Right lobe of liver (tissue), 6 donors: ENCODE data around the gene BCAM. TPM values are rescaled to one million over a fixed set of nuclear protein-coding genes. Genes with fewer than 3 reads are reported as not detected.

Experiments
- ATAC-seq, 4 donors: fragments of 200-7000 bp; cut with Tn5 transposase; one replicate each; pipeline ENCODE4 v1.9.1; 2020; ENCODE audit warnings: mild to moderate bottlenecking in 4 of 4, moderate library complexity in 4 of 4
- DNase-seq, 3 donors: peaks; one replicate each; pipeline ENCODE4 v3.0.0-alpha.2; 2020
- H3K27ac ChIP-seq, 3 donors: fragments of 200-600 bp; one replicate each; pipeline ENCODE4 v1.8.0; 2022
- H3K27me3 ChIP-seq, 2 donors: fragments of 200-600 bp; one replicate each; pipeline ENCODE4 v1.8.0; 2022
- H3K36me3 ChIP-seq, 4 donors: fragments of 200-600 bp; sonication (generic) in 1 of 4; one replicate each; pipeline versions ENCODE4 v1.5.1 to v1.8.0; 2017 to 2022; ENCODE audit warnings: control low read depth in 1 of 4
- H3K4me1 ChIP-seq, 4 donors: fragments of 200-600 bp; sonication (generic) in 1 of 4; one replicate each; pipeline versions ENCODE4 v1.5.1 to v1.8.0; 2017 to 2022; ENCODE audit warnings: control low read depth in 1 of 4
- H3K4me3 ChIP-seq, 3 donors: fragments of 200-600 bp; one replicate each; pipeline ENCODE4 v1.8.0; 2022
- H3K9me3 ChIP-seq, 4 donors: fragments of 200-600 bp; sonication (generic) in 1 of 4; one replicate each; pipeline versions ENCODE4 v1.5.1 to v1.8.0; 2017 to 2022; ENCODE audit warnings: control low read depth in 1 of 4
- POLR2A ChIP-seq: fragments of 450-650 bp; IDR thresholded peaks from one replicate; pipeline ENCODE4 v1.6.1; 2017; ENCODE audit warnings: antibody characterized with exemption, mild to moderate bottlenecking
- WGBS: methylation state at CpG from one replicate; pipeline ENCODE4 v1.1.6; 2018; ENCODE audit warnings: low coverage, low lambda C conversion rate; ENCODE audit not compliant: insufficient coverage; ENCODE audit errors: missing lambda C conversion rate; 5-methylcytosine and 5-hydroxymethylcytosine counted together
- intact Hi-C, 2 donors: fragments of 100-400 bp; cut with DNase I; formaldehyde crosslinking; loops; one replicate each; pipeline versions ENCODE4 v1.11.2 to v1.14.1; 2022
- total RNA-seq, 6 experiments: library from RNA; depleted of rRNA in 2 of 6; stranded (reverse); fragments of >200 nt in 2 of 6; fragmentation: NEBNext Ultra II Directional in 3 of 6; extraction: Animal tissue kit (Norgen Biotek cat#: 25700) in 3 of 6; gene quantifications; one replicate each; pipeline versions ENCODE4 v1.1.0 to v1.2.4, GENCODE V29; 2016 to 2023
- TF ChIP-seq, protein P1 (sequence below), 4 donors: fragments of 200-600 bp in 3 of 4; fragments of 450-650 bp in 1 of 4; IDR thresholded peaks; one replicate each; pipeline versions ENCODE4 v1.5.1 to v1.8.0; 2016 to 2022; ENCODE audit warnings: antibody characterized with exemption in 4 of 4, mild to moderate bottlenecking in 2 of 4
- donor health status: DM: no; HTN: yes; CAD: no.
- donor health status: DM: no; HTN: no; CAD: no.
- donor health status: DM: no; HTN: no; CAD: no.
- donor health status: DM: no; HTN: yes; CAD: no.
- donor health status: DM: no; HTN: yes; CAD: no.

Gene BCAM
- total RNA-seq, 6 experiments from 2014 or later, result 26.5 to 48.3 (median 32.7) TPM

DNA sequence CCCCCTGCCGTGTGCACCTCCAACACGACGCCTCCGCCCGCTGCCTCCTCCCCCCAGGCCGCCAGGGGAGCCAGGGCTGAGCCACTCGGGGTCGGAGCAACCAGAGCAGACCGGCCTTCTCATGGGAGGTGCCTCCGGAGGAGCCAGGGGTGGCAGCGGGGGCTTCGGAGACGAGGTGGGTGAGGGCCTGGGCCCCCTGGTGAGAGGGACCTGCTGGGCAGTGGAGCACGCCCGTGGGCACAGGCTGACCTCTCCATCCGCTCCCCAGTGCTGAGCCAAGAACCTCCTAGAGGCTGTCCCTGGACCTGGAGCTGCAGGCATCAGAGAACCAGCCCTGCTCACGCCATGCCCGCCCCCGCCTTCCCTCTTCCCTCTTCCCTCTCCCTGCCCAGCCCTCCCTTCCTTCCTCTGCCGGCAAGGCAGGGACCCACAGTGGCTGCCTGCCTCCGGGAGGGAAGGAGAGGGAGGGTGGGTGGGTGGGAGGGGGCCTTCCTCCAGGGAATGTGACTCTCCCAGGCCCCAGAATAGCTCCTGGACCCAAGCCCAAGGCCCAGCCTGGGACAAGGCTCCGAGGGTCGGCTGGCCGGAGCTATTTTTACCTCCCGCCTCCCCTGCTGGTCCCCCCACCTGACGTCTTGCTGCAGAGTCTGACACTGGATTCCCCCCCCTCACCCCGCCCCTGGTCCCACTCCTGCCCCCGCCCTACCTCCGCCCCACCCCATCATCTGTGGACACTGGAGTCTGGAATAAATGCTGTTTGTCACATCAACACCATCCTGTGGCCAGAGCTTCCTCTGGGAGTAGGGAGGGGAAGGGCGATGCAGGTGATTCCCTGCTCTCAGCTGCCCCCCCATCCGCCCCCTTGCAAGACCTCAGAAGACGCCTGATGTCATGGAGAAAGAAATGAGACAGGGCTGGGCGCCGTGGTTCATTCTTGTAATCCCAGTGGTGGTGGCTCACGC, 12.0 kb downstream of the BCAM start:
- H3K27ac ChIP-seq, result no peak overlapping the region
- no peaks in the 10 kb centered on the region for H3K36me3 ChIP-seq
- intact Hi-C loops, result no loop called here
- H3K4me1 ChIP-seq, result peaks cover 0 to 9% (median 4%) of the 10 kb centered on the region in 4 donors
- 72% methylated on average over 18 of the region's 35 CpGs for WGBS
- ATAC-seq, result peak; percentile 57 to 76 (median 64)
- no peaks in the 10 kb centered on the region for H3K9me3 ChIP-seq
- no peak overlapping the region for H3K4me3 ChIP-seq
- H3K27me3 ChIP-seq, result no peaks in the 10 kb centered on the region
- TF ChIP-seq, protein P1, sequence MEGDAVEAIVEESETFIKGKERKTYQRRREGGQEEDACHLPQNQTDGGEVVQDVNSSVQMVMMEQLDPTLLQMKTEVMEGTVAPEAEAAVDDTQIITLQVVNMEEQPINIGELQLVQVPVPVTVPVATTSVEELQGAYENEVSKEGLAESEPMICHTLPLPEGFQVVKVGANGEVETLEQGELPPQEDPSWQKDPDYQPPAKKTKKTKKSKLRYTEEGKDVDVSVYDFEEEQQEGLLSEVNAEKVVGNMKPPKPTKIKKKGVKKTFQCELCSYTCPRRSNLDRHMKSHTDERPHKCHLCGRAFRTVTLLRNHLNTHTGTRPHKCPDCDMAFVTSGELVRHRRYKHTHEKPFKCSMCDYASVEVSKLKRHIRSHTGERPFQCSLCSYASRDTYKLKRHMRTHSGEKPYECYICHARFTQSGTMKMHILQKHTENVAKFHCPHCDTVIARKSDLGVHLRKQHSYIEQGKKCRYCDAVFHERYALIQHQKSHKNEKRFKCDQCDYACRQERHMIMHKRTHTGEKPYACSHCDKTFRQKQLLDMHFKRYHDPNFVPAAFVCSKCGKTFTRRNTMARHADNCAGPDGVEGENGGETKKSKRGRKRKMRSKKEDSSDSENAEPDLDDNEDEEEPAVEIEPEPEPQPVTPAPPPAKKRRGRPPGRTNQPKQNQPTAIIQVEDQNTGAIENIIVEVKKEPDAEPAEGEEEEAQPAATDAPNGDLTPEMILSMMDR (IDR thresholded peaks at IDR 0.05), result no peak
- no peak for TF ChIP-seq POLR2A
- peak in 1 of 3 donors; percentile 63 for DNase-seq

DNA sequence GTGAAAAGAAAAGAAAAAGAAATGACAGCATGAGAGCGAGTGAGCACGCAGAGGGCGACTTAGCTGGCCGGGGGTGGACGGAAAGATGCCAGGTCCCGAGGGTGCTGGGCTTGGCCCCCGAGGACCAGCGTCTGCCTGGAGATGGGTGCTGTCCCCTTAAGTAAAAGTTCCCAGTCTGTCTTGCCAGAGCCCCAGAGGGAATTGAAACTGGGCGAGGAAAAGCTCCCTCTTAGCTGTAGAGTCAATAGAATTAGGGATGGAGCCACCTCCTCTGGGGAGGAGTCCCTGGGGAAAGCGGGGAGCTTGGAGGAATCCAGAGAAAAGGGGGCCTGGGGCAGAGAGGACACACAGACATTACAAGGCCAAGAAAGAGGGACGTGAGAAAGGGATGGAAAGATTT, 13.3 kb downstream of the BCAM start:
- DNase-seq (no peak), ATAC-seq (no peak)
- peaks cover 0 to 9% (median 4%) of the 10 kb centered on the region in 4 donors for H3K4me1 ChIP-seq
- no peaks in the 10 kb centered on the region for H3K9me3 ChIP-seq
- no peaks in the 10 kb centered on the region for H3K36me3 ChIP-seq
- H3K4me3 ChIP-seq, result no peak overlapping the region
- H3K27me3 ChIP-seq, result no peaks in the 10 kb centered on the region
- H3K27ac ChIP-seq, result no peak overlapping the region
- TF ChIP-seq, protein P1 (IDR thresholded peaks at IDR 0.05), result no peak
- TF ChIP-seq POLR2A, result no peak
- intact Hi-C loops, result no loop called here
- 57% methylated on average over 4 of the region's 11 CpGs for WGBS

DNA sequence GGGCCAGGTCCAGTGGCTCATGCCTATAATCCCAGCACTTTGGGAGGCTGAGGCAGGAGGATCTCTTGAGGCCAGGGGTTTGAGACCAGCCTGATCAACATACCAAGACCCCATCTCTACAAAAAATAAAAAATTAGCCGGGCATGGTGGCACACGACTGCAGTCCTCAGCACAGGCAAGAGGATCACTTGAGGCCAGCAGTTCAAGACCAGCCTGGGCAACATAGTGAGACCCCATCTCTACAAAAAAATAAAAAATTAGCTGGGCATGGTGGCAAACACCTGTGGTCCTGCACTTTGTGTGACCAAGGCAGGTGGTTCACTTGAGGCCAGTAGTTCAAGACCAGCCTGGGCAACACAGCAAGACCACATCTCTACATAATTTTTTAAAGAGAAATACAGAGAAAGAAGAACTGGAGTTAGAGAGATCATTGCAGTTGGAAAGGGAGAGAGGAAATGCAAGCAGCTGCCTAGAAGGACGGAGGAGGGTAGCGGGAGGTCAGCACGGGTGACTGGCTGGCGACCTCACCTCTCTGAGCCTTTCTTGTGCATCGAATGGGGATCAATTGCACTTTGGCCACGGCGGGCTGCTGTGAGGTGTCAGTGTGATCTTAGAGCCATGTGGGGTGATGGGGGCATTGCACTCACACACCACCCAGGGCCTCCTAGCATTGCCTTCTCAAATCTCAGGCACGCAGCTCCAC, 13.9 kb downstream of the BCAM start:
- H3K9me3 ChIP-seq, result no peaks in the 10 kb centered on the region
- peaks cover 0 to 6% (median 2%) of the 10 kb centered on the region in 4 donors for H3K4me1 ChIP-seq
- ATAC-seq, result no peak
- no peaks in the 10 kb centered on the region for H3K27me3 ChIP-seq
- intact Hi-C loops, result no loop called here
- no peaks in the 10 kb centered on the region for H3K36me3 ChIP-seq
- H3K27ac ChIP-seq, result no peak overlapping the region
- 44% methylated on average over 5 of the region's 10 CpGs for WGBS
- TF ChIP-seq POLR2A, result no peak
- TF ChIP-seq, protein P1 (IDR thresholded peaks at IDR 0.05), result no peak
- no peak for DNase-seq
- H3K4me3 ChIP-seq, result no peak overlapping the region

DNA sequence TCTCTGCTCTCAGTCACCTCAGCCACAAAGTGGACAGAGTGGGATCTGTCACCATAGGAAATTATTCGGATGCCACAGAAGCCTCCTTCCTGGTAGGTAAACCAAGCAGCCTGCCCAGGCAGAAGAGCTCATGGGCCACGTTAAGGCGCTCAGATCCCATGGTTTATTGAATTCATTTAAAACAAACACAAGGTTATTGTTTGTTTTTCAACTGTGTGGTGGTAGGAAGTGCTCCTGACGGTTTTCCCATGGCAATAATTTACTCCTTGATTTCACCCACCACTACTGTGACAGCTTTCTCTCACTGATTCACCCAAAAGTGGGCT, 14.4 kb downstream of the BCAM start:
- TF ChIP-seq, protein P1 (IDR thresholded peaks at IDR 0.05), result no peak
- TF ChIP-seq POLR2A, result no peak
- no peaks in the 10 kb centered on the region for H3K9me3 ChIP-seq
- H3K36me3 ChIP-seq, result no peaks in the 10 kb centered on the region
- no peaks in the 10 kb centered on the region for H3K27me3 ChIP-seq
- peaks cover 0 to under 1% (median 0%) of the 10 kb centered on the region in 4 donors for H3K4me1 ChIP-seq
- ATAC-seq, result no peak
- H3K27ac ChIP-seq, result no peak overlapping the region
- no peak overlapping the region for H3K4me3 ChIP-seq
- DNase-seq, result no peak
- WGBS, result 39% methylated on average over 3 of the region's 4 CpGs
- intact Hi-C loops, result no loop called here
